ENCODE results near the gene RETN.

RETN gene

DNA sequence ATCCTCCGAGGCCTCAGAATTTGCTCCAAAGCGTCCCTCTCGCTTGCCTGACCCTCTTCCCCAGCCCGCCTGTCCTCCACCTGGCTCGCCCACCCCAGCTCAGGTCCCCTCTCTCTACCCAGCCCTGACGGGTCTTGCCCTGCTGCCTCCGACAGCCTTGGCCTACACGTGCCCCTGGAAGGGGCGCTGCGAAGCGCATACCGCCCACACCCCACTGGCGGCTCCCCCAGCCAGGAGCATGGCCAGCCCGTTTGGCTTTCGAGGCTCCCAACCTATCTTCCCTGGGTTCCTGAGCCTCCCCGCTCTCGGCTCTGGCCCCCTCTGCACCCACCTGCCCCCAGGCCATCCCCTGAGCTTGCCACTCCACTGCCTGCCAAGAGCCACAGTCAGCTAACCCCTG, 44.0 kb upstream of the RETN start:
- H3K4me3 ChIP-seq (ENCODE audit: low read depth, low read length): no peak overlapping the region
- TF ChIP-seq, protein P1, sequence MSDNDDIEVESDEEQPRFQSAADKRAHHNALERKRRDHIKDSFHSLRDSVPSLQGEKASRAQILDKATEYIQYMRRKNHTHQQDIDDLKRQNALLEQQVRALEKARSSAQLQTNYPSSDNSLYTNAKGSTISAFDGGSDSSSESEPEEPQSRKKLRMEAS (IDR thresholded peaks at IDR 0.05; ENCODE audit: low read depth, low read length): no peak
- TF ChIP-seq MYC (IDR thresholded peaks at IDR 0.05; ENCODE audit: low read depth, low read length): no peak
- no peak for TF ChIP-seq POLR2A (IDR thresholded peaks at IDR 0.05; ENCODE audit: extremely low read depth, insufficient read length)
- TF ChIP-seq, protein P2, sequence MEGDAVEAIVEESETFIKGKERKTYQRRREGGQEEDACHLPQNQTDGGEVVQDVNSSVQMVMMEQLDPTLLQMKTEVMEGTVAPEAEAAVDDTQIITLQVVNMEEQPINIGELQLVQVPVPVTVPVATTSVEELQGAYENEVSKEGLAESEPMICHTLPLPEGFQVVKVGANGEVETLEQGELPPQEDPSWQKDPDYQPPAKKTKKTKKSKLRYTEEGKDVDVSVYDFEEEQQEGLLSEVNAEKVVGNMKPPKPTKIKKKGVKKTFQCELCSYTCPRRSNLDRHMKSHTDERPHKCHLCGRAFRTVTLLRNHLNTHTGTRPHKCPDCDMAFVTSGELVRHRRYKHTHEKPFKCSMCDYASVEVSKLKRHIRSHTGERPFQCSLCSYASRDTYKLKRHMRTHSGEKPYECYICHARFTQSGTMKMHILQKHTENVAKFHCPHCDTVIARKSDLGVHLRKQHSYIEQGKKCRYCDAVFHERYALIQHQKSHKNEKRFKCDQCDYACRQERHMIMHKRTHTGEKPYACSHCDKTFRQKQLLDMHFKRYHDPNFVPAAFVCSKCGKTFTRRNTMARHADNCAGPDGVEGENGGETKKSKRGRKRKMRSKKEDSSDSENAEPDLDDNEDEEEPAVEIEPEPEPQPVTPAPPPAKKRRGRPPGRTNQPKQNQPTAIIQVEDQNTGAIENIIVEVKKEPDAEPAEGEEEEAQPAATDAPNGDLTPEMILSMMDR (IDR thresholded peaks at IDR 0.05; ENCODE audit: low read depth, low read length): no peak
- DNase-seq (ENCODE audit: low read depth): no peak

DNA sequence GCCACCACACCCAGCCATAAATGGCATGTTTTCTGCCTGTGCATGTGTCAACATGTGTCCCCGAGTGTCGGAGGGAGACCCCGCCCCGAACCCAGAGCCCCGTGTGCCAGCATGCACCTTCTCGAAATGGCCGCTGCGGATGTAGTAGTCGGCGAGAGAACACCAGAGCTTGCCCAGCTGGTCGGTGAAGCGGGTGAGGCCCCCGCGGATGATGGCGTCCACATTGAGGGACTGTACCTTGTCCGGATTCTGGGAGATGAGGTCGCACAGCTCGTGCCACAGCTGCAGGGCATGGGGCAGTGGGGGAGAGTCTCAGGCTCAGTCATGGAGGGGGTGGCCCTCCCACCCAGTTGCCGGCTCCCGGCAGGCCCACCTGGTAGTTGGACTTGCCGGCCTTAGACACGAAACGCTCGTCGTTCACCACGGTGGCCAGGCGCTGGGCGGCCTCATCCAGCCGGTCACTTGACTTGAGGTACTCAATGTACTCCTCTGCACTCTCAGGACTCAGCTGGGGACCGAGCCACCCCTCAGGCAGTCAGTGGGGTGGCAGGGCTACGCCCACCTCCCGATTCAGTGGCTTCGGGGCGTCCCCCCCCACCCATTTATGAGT, 43.0 kb upstream of the RETN start:
- TF ChIP-seq, protein P2 (IDR thresholded peaks at IDR 0.05; ENCODE audit: low read depth, low read length): no peak
- TF ChIP-seq MYC (IDR thresholded peaks at IDR 0.05; ENCODE audit: low read depth, low read length): no peak
- TF ChIP-seq, protein P1 (IDR thresholded peaks at IDR 0.05; ENCODE audit: low read depth, low read length): no peak
- TF ChIP-seq POLR2A (IDR thresholded peaks at IDR 0.05; ENCODE audit: extremely low read depth, insufficient read length): no peak
- DNase-seq (ENCODE audit: low read depth): no peak
- H3K4me3 ChIP-seq (ENCODE audit: low read depth, low read length): no peak overlapping the region

DNA sequence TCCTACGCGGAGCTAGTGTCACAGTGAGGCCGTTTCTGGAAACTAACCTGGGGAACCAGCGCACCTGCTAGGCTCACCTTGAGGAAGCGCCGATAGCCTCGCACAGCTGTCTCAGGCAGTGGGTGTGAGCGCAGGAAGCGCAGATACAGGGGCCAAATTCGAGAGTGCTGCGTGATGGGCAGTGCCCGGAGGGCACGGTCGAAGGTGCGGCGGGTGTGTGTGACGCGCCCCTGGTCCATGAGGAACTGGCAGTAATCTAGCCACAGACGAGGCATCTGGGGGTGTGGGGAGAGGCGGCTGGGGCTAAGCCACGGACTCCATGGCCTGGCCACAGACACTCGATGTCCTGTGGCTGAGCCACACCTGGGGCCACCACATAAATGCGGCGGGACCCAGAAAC, 41.7 kb upstream of the RETN start:
- H3K4me3 ChIP-seq (ENCODE audit: low read depth, low read length): no peak overlapping the region
- DNase-seq (ENCODE audit: low read depth): no peak
- TF ChIP-seq, protein P1 (IDR thresholded peaks at IDR 0.05; ENCODE audit: low read depth, low read length): no peak
- no peak for TF ChIP-seq MYC (IDR thresholded peaks at IDR 0.05; ENCODE audit: low read depth, low read length)
- TF ChIP-seq, protein P2 (IDR thresholded peaks at IDR 0.05; ENCODE audit: low read depth, low read length): no peak
- TF ChIP-seq POLR2A (IDR thresholded peaks at IDR 0.05; ENCODE audit: extremely low read depth, insufficient read length): no peak

DNA sequence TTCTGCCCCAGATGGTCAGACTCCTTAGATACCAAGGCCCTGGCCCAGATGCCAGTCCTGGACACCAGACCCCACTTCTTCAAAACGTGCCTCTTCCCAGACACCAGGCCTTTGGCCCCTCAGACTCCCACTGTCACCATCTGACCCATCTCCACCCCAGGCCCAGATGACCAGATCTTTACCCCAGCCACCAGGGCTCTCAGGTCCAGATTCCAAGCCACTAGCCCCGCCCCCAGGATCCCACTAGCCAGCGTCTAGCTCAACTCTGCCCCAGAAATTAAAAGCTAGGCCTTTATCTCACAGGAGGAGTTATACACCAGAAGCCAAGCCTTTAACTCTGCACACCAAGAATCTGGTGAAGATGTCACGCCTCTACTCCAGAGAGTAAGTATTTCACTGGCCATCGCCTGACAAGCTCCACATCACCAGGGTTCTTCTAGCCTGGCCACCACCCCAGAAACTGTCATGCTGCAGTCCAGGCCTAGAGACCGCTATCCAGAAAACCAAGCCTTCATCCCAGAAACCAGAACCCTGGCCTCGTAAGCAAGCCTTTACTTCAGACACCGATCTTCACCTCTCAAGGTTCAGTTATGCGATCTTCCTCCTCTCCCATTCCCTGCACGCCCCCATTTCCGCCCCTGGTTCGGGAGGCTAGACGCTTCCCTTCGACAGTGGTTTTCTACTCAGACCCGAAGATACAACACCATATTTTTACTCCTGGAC, 40.1 kb upstream of the RETN start:
- H3K4me3 ChIP-seq (ENCODE audit: low read depth, low read length): peak overlapping the region; percentile 100
- TF ChIP-seq MYC (IDR thresholded peaks at IDR 0.05; ENCODE audit: low read depth, low read length) (no peak), POLR2A (IDR thresholded peaks at IDR 0.05; ENCODE audit: extremely low read depth, insufficient read length) (no peak)
- TF ChIP-seq, protein P1 (IDR thresholded peaks at IDR 0.05; ENCODE audit: low read depth, low read length): no peak
- TF ChIP-seq, protein P2 (IDR thresholded peaks at IDR 0.05; ENCODE audit: low read depth, low read length): no peak
- DNase-seq (ENCODE audit: low read depth): no peak

DNA sequence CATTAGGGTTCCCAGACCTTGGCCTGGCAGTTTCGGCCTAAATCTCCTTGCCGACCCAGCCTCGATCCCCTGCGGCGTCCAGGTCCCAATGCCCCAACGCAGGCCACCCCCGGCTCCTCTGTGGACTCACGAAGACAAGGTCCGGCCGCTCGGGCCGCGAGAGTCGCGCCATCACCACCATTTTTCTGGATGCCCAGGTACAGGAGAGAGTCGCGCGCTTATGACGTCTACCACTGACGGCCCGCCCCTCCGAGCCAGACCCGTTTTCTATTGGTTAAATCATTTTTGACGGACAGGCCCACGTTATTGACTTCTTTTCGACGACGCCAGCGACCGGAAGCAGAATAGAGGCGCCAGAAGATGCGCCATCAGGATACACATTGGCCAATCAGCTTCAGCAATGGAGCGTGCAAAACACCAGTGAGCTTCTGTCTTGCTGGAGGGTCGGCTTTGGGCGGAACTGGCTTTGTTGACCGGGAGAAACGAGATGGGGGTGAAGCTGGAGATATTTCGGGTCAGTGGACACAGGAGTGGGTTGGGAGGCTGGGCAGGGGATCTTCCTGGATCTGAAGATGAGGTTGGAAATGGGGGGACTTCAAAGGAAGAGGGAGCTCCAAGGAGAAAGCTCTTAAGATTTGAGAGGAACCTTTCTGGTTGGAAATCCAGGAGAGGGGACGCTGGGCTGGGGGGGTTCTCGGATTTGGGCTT, 39.3 kb upstream of the RETN start, which contains the start of the genes PET100 and XAB2:
TSS of gene PET100 (plus strand) at position 447 of the 708 bp plus-strand sequence. CDS start at position 488, 41 bp downstream.
TSS of gene XAB2 (minus strand) at position 199 of the 708 bp plus-strand sequence. CDS start at position 181, 18 bp downstream.
- peak; percentile 99 for DNase-seq (ENCODE audit: low read depth)
- TF ChIP-seq POLR2A (IDR thresholded peaks at IDR 0.05; ENCODE audit: extremely low read depth, insufficient read length) (peak; percentile 69), MYC (IDR thresholded peaks at IDR 0.05; ENCODE audit: low read depth, low read length) (peak; percentile 72)
- TF ChIP-seq, protein P1 (IDR thresholded peaks at IDR 0.05; ENCODE audit: low read depth, low read length): peak; percentile 74; the same call in 1 of the 2 replicates
- TF ChIP-seq, protein P2 (IDR thresholded peaks at IDR 0.05; ENCODE audit: low read depth, low read length): no peak
- peak within 1 kb of the TSS; percentile 100 for H3K4me3 ChIP-seq (ENCODE audit: low read depth, low read length)
